ENCODE data around the gene LARP1B.
A peak's percentile ranks its signal among the peaks of the same experiment; 100 is the strongest.
"Not testable (repeated sequence)": the region's sequence is repeated elsewhere in the genome, so short reads cannot be mapped to it uniquely, and the experiment has no call there.

Gene LARP1B

GRCh38 chr4:128135391-128135790 is 74.3 kb downstream of the LARP1B start:
- DNase-seq (ENCODE audit: low read depth in 2 of 2), result no peak

GRCh38 chr4:128141866-128142265 is 80.8 kb downstream of the LARP1B start:
- DNase-seq (ENCODE audit: low read depth in 2 of 2), result no peak

GRCh38 chr4:128145727-128146126 is 84.6 kb downstream of the LARP1B start:
- no peak for DNase-seq (ENCODE audit: low read depth in 2 of 2)

- DNase-seq (ENCODE audit: low read depth in 2 of 2), result no peak
Measured at GRCh38 chr4:128153800-128154199, 92.7 kb downstream of the LARP1B start.

- no peak for DNase-seq (ENCODE audit: low read depth in 2 of 2)
Measured at GRCh38 chr4:128155231-128155855, 94.2 kb downstream of the LARP1B start.

- no peak for DNase-seq (ENCODE audit: low read depth in 2 of 2)
Measured at GRCh38 chr4:128155874-128156456, 94.9 kb downstream of the LARP1B start.

GRCh38 chr4:128156472-128156871 is 95.4 kb downstream of the LARP1B start:
- not testable (repeated sequence) for DNase-seq (ENCODE audit: low read depth in 2 of 2)

GRCh38 chr4:128158894-128159293 is 97.8 kb downstream of the LARP1B start:
- DNase-seq (ENCODE audit: low read depth in 2 of 2), result no peak

GRCh38 chr4:128159967-128160366 is 98.9 kb downstream of the LARP1B start:
- DNase-seq (ENCODE audit: low read depth in 2 of 2), result no peak

GRCh38 chr4:128161138-128161537 is 100.0 kb downstream of the LARP1B start:
- no peak for DNase-seq (ENCODE audit: low read depth in 2 of 2)

- no peak for DNase-seq (ENCODE audit: low read depth in 2 of 2)
Measured at GRCh38 chr4:128162434-128162833, 101.3 kb downstream of the LARP1B start.

GRCh38 chr4:128163177-128164117 is 102.3 kb downstream of the LARP1B start:
- no peak for DNase-seq (ENCODE audit: low read depth in 2 of 2)

GRCh38 chr4:128166982-128167381 is 105.9 kb downstream of the LARP1B start:
- no peak for DNase-seq (ENCODE audit: low read depth in 2 of 2)

- no peak for DNase-seq (ENCODE audit: low read depth in 2 of 2)
Measured at GRCh38 chr4:128168701-128169100, 107.6 kb downstream of the LARP1B start.

GRCh38 chr4:128169245-128169644 is 108.1 kb downstream of the LARP1B start:
- no peak for DNase-seq (ENCODE audit: low read depth in 2 of 2)

GRCh38 chr4:128176643-128177042 is 115.5 kb downstream of the LARP1B start:
- DNase-seq (ENCODE audit: low read depth in 2 of 2), result no peak

- DNase-seq (ENCODE audit: low read depth in 2 of 2), result no peak
Measured at GRCh38 chr4:128177498-128177897, 116.4 kb downstream of the LARP1B start.

- DNase-seq (ENCODE audit: low read depth in 2 of 2), result no peak
Measured at GRCh38 chr4:128186623-128187022, 125.5 kb downstream of the LARP1B start.

GRCh38 chr4:128191115-128191781 is 130.1 kb downstream of the LARP1B start:
- peak; percentile 29 to 43 for DNase-seq (ENCODE audit: low read depth in 2 of 2)

GRCh38 chr4:128220286-128221235 is 159.4 kb downstream of the LARP1B start:
- no peak for DNase-seq (ENCODE audit: low read depth in 2 of 2)

GRCh38 chr4:128221586-128221985 is 160.5 kb downstream of the LARP1B start:
- no peak for DNase-seq (ENCODE audit: low read depth in 2 of 2)

Data from stimulated activated CD8-positive, alpha-beta memory T cell treated with anti-CD3 and anti-CD28 coated beads, Interleukin-2, amount 100 ng/mL, for 48 hours (primary cell).